Activated naive CD4-positive, alpha-beta T cell treated with anti-CD3 and anti-CD28 coated beads, Interleukin-2, amount 50 U/mL, for 72 hours (primary cell): ENCODE data around the gene DNLZ. TPM values are rescaled to one million over a fixed set of nuclear protein-coding genes. Genes with fewer than 3 reads are reported as not detected.
A peak's percentile ranks its signal among the peaks of the same experiment; 100 is the strongest.
"Not testable (repeated sequence)": the region's sequence is repeated elsewhere in the genome, so short reads cannot be mapped to it uniquely, and the experiment has no call there.

Experiments
- ATAC-seq, 2 donors: fragments of 150-1000 bp; cut with Tn5 transposase; 2 replicates each; pipeline ENCODE4 v1.10.0; 2021; ENCODE audit warnings: mild to moderate bottlenecking in 2 of 2, moderate library complexity in 2 of 2
- DNase-seq, 2 donors: peaks; one replicate each; pipeline ENCODE4 v3.0.0; 2021 to 2022; ENCODE audit warnings: low spot score in 2 of 2
- H3K27ac Mint-ChIP-seq, 2 donors: one replicate each; pipeline ENCODE4 v1.8.0; 2022; ENCODE audit warnings: mild to moderate bottlenecking in 2 of 2, mixed read lengths in 2 of 2
- H3K36me3 Mint-ChIP-seq, 2 donors: one replicate each; pipeline ENCODE4 v1.8.0; 2022; ENCODE audit warnings: mixed read lengths in 2 of 2
- H3K9me3 Mint-ChIP-seq, 2 donors: one replicate each; pipeline ENCODE4 v1.8.0; 2022; ENCODE audit warnings: mixed read lengths in 2 of 2
- total RNA-seq, 2 donors: library from RNA; stranded (reverse); gene quantifications; one replicate each; pipeline ENCODE4 v1.2.3, GENCODE V29; 2022

The DNLZ gene
- 10 to 100 TPM; 10.6 to 15.6 TPM for total RNA-seq

DNA sequence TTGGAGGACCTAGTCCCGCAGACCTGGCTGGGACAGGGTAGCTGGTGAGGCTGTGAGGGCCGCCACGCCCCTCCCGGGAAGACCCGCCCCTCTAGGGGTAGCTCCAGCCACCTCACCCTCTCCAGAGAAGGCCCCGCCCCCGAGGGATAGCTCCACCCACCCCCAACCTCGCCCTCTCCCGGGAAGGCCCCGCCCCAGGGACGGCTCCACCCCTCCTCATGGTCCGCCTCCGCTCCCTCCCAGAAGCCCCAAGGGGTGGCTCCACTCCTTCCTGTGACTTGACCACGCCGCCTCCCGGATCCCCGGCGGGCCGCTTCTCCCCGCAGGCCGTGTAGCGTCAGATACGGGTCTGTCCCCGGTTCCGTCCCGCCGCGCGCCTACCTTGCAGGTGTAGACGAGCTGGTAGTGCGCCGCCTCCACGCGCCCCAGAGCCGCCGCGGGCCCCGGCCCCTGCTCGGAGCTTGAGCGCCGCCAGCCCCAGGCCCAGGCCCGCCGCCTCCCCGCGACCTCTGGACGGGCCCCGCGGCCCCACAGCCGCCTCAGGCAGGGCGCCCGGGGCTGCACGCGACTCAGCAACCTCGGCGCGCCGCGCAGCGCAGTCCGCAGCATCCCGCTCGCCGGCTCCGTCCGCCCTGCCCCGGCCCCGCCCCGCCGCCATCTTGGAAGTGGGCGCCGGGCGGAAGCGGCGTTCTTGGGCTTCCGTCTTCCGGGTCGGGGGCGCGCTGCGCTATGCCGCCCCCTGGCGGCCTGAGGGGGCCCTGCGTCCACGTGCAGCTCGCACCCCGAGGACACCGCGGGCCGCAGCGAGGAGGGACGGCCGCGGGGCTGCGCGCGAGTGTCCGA lies at the start of gene DNLZ:
Gene DNLZ (minus strand): TSS at position 639 of the 843 bp plus-strand sequence. CDS start 30 bp downstream, at position 609.
- Mint-ChIP-seq H3K9me3 (no peaks in the 10 kb centered on the region), H3K27ac (peak within 1 kb of the TSS; percentile 75 to 88), H3K36me3 (no peaks in the 10 kb centered on the region)
- ATAC-seq, result peak; percentile 91 to 92
- DNase-seq, result peak; percentile 90 to 96

DNA sequence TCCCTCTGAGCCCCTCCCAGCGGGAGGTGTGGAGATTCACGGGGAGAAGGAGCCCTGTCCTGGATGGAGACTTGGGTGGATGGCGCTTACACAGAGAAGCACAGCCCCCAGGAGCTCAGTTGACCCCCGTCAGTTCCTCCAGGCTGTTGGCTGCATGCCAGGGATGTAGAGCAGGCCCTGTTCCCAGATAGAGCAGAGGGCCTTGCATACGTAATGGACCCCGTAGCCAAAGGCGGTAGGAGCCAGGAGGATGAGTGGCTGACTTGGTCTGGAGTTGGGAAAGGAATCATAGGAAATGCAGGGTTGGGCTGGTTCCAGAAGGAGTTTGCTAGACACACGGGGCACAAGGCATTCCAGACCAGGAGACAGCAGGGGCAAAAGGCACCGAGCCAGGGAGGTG lies 49.4 kb upstream of the DNLZ start:
- no peak for ATAC-seq
- no peak for DNase-seq
- Mint-ChIP-seq H3K36me3 (peaks cover 40 to 44% of the 10 kb centered on the region in 2 donors), H3K9me3 (no peaks in the 10 kb centered on the region), H3K27ac (peak overlapping the region in 1 of 2 donors; percentile 83)

DNA sequence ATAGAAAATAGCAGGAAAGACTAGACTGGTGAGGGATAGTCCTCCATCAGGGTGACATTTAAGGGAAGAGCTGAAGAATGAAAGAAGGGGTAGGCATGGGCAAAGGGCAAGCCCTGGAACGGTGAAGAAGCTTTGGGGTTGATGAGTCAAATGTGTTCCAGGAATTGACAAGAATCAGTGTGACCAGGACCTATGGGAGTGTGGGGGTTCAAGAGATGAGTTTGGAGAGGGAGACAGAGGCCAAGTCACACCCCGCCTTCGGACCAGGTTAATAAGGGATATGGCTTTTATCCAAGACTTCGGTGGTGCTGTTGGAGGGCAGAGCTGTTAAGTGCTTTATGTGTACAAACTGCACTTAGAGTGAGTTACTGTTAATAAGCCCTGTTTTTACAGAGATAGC lies 47.8 kb upstream of the DNLZ start:
- Mint-ChIP-seq H3K9me3 (no peaks in the 10 kb centered on the region), H3K27ac (peak overlapping the region; percentile 96 to 98), H3K36me3 (peaks cover 43 to 50% of the 10 kb centered on the region in 2 donors)
- DNase-seq (no peak), ATAC-seq (peak in 1 of 2 donors; percentile 42)

DNA sequence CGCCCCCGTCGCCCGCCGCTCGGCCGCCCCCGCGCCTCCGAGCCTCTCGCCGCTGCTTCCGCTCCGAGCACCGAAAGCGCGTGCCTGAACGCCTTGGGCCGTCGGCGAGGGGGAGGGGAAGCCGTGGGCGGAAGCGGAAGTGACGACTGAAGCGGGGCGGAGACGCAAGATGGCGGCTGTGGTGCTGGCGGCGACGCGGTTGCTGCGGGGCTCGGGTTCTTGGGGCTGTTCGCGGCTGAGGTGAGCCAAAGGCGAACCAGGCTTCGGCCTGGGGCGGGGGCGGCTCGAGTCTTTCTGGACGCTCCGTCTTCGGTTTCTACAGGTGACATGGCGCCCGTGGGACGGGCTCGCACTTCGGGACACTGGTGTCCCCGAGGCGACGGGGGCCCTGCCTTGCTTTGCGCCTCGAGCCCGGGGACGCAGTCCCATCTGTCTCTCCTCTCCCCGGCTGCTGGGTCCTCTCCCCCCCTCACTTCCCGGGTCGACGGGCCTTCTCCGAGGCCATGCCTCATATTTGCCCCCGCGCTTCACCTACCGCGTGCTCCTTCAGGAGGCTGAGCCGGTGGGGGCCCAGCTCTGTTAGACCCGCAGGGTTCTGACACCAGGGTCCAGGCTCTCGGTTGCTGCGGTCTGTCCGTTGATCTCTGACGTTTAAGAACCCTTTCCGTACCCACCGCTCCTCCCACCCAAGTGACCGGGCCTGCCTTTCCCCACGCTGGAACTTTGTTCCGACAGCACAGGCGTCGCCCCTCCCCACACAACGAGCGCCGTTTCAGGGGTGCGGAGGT lies 47.1 kb upstream of the DNLZ start, which contains the start of the genes ENTR1 and PMPCA:
Gene ENTR1 (minus strand): TSS at position 115 of the 788 bp plus-strand sequence. CDS start 217 bp downstream, outside the sequence.
Gene PMPCA (plus strand): TSS at position 159 of the 788 bp plus-strand sequence. CDS start 11 bp downstream, at position 170.
- H3K9me3 Mint-ChIP-seq, result no peaks in the 10 kb centered on the region
- peak; percentile 81 to 90 for ATAC-seq
- H3K27ac Mint-ChIP-seq, result peak within 1 kb of the TSS; percentile 96 to 98
- DNase-seq, result peak; percentile 92 to 98
- peaks cover 40 to 52% of the 10 kb centered on the region in 2 donors for H3K36me3 Mint-ChIP-seq

DNA sequence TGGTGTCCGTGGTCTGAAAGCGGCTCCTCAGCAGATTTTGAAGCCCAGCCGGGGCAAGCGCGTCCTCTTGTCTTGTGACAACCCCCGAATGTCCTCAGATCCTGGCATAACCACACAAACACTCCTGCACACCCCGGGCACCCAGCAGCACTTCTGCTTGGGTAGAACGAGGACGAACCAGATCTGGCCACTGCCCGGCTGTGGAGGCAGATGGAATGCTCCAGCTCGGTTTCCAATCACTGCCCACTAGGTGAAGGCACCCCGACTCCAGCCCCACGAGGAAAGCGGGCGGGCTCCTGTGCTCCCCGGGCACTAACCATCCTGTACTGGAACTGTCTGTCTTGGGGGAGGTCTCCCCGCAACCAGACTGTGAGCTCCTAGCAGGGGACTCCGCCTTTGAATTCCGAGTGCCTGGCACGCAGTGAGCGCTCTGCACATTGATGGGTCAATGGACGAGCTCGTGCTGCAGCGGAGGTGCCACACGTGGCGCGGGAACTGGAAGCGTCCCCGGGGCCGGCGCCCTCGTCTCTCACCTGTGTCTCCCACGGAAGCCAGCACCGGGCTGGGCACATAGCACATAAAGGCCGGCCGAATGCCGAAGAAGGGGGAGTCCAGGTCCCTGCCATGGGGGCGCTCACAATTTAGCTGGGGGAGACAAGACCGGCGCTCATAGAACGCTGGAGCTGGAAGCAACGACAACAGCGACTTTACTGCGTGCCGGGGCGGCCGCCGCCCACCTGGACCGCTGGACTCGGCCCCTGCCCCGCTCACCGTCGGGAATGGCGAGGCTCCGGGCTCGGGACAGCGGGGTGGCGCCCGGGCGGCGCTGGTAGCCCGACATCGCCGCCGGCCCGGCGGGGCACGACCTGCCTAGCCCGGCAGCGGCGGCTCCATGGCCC lies 46.3 kb upstream of the DNLZ start:
- DNase-seq, result peak in 1 of 2 donors; percentile 40
- ATAC-seq, result peak; percentile 36 to 40
- peak overlapping the region; percentile 96 to 97 for H3K27ac Mint-ChIP-seq
- peaks cover 40 to 61% of the 10 kb centered on the region in 2 donors for H3K36me3 Mint-ChIP-seq
- H3K9me3 Mint-ChIP-seq, result no peaks in the 10 kb centered on the region

DNA sequence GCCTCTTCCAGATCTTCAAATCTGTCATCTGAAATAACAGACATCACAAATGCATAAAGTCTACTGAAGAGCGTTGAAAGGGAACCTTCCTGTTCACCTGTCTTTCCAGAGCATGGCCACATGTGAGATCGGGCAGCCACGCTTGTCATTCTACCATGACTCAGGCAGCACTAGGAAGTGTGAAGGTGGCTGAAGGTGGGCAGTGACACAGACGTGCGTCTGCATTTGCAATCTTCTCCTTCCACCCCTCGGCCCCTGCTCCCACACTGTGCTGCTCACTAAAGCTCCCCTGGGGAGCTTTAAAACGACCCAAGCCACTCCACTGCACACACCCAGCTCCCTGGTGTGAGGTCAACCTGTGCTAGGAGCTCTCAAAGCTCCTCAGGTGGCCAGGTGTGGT lies 44.4 kb upstream of the DNLZ start:
- DNase-seq, result no peak
- no peak for ATAC-seq
- no peaks in the 10 kb centered on the region for H3K9me3 Mint-ChIP-seq
- peaks cover 40 to 62% of the 10 kb centered on the region in 2 donors for H3K36me3 Mint-ChIP-seq
- H3K27ac Mint-ChIP-seq, result peak overlapping the region in 1 of 2 donors; percentile 96

DNA sequence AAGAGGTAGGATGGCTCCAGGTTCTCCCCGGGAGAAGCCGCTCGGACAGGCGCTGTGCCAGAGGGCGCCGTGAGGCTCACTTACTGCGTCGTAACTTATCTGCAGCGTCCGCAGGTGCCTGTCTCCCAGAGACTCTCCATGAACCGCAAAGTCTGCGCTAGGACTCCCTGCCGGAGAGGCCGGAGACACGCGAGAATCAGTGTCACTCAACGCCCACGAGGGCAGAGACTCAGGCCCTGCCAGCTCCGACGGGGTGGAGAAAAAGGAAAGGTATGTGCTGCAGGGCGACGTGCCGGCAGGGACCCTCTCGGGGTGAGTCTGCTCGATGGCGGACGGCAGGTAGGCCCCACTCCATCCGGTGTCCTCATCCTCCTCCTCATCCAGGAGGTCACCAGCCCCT lies 43.5 kb upstream of the DNLZ start:
- not testable (repeated sequence) for H3K27ac Mint-ChIP-seq, H3K9me3 Mint-ChIP-seq, ATAC-seq, DNase-seq
- peaks cover 40 to 65% of the 10 kb centered on the region in 2 donors for H3K36me3 Mint-ChIP-seq

DNA sequence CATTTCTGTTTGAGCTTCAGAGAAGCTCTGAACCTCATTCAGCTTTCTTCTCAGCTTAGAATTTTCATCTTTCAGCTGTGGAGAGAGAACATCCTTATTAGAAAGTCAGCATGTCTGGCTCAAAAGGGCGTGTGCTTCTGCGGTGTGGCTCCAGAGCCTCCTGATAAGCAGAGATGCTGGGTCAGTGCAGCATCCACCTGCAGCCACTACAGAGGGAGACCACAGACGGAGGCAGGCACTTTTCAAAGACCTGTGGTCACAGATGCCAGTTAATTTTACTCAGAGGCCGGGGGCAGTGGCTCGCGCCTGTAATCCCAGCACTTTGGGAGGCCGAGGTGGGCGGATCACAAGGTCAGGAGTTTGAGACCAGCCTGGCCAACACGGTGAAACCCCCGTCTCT lies 42.4 kb upstream of the DNLZ start:
- not testable (repeated sequence) for H3K27ac Mint-ChIP-seq, ATAC-seq, DNase-seq, H3K9me3 Mint-ChIP-seq
- H3K36me3 Mint-ChIP-seq, result peaks cover 31 to 65% of the 10 kb centered on the region in 2 donors

DNA sequence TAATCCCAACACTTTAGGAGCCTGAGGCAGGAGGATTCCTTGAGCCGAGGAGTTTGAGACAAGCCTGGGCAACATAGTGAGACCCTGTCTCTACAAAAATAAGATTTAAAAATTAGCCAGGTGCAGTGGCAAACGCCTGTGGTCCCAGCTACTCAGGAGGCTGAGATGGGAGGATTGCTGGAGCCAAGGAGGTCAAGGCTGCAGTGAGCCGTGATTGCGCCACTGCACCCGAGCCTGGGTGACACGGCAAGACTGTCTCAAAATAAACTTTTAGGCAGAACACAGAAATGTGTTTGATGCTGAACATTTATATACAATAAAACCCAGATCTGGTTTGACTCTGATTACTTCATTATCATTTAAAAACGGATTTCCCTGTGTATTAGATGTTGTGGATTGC lies 41.9 kb upstream of the DNLZ start:
- Mint-ChIP-seq H3K9me3 (no peaks in the 10 kb centered on the region), H3K27ac (peak overlapping the region; percentile 93 to 94), H3K36me3 (peaks cover 28 to 61% of the 10 kb centered on the region in 2 donors)
- ATAC-seq (no peak), DNase-seq (no peak)

DNA sequence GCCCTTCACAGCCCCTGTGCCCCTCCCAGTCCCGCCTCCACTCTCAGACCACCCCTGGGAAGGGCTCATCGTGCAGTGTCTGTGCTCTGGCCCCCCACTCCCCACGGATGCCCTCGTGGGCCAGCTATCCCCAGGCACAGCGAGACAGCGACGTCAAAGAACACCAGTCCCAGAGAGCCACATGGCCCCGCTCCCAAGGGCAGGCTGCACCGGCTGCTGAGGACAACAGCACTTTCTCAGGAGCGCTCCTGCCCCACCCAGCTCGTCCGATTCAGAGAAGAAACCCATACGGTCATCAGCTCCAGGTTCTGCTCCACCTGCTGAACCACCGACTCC lies 41.2 kb upstream of the DNLZ start:
- Mint-ChIP-seq H3K27ac (peak overlapping the region; percentile 93 to 94), H3K36me3 (peaks cover 24 to 57% of the 10 kb centered on the region in 2 donors), H3K9me3 (no peaks in the 10 kb centered on the region)
- ATAC-seq (no peak), DNase-seq (no peak)

DNA sequence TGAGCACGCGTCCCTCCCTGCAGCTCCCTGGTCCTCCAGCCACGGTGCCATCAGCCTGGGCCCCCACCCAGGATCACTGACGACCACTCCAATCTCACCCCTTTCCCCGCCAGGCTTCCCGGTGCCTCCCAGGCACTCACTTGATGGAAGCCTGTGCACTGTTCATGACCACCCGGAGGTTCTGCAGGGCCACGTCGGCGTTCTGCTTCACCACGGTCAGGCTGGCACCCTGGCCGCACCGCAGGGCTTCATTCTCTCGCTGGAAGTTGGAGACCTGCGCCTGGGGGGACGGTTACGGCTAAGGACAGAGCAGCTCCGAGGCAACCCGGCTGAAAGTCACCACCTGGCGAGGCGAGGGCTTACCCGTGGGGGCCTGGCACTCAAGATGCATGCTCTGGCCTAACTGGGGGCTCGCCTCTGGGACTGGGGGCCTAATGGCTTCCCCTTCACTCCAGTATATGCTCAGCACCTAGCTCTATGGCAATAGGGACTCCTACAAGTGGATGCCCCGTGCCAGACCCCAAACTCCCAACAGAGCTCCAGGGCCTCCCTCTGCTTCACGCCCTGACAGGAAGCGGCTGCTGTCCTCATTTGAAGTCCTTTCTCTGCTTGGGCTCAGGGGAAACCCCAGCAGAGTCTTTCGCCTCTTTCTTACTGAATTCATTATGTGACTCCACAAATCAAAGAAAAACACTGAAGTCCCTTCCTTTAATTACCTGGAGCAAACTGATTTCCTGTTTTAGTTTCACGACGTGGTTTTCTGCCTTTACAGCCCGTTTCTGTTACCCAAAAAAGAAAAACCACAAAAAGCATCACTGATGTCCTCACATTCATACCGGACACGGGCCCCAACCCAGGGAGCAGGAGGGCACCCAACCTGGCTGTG lies 40.6 kb upstream of the DNLZ start:
- no peaks in the 10 kb centered on the region for H3K9me3 Mint-ChIP-seq
- ATAC-seq (peak; percentile 37 to 63), DNase-seq (peak; percentile 33 to 74)
- H3K27ac Mint-ChIP-seq, result peak overlapping the region; percentile 93 to 94
- H3K36me3 Mint-ChIP-seq, result peaks cover 20 to 51% of the 10 kb centered on the region in 2 donors

DNA sequence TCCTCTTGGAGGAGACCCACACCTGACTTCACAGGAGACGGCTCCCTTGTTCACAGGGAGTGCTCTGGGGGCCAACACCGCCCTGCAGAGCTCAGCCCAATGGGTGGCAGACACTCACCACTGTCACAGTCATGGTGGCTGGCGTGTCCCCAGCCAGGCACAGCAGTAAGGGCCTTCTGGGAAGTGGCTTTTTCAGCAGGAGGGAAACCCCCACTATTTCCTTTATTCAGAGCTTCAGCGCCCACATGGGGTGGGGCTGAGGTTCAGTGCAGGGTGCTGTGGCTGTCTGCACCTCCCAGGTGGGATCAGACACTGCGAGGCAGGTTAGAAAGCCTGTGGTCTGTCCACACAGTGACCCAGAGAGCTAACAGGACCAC lies 40.0 kb upstream of the DNLZ start:
- Mint-ChIP-seq H3K27ac (peak overlapping the region; percentile 93 to 94), H3K9me3 (no peaks in the 10 kb centered on the region), H3K36me3 (peaks cover 20 to 45% of the 10 kb centered on the region in 2 donors)
- DNase-seq (peak; percentile 64 to 79), ATAC-seq (peak; percentile 69 to 72)

DNA sequence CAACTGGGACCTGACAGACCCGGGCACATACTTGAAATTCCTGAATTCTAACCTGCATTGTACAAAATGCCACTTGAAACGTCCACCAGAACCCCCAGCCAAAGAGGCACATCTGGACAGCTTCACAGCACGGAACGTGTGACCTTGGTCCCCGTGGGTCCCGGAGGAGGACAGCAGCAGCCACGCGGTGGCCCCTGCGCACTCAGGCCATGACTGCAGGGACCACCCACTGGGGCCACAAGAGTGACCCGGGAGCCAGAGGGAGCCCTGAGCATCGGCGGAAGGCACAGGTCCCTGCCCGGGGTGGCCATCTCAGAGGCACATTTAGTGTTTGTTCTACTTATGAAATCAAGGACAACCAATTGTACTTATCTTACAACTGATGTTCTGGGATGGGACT lies 38.5 kb upstream of the DNLZ start:
- H3K9me3 Mint-ChIP-seq, result no peaks in the 10 kb centered on the region
- DNase-seq (no peak), ATAC-seq (no peak)
- peaks cover 18 to 32% of the 10 kb centered on the region in 2 donors for H3K36me3 Mint-ChIP-seq
- H3K27ac Mint-ChIP-seq, result peak overlapping the region in 1 of 2 donors; percentile 93

DNA sequence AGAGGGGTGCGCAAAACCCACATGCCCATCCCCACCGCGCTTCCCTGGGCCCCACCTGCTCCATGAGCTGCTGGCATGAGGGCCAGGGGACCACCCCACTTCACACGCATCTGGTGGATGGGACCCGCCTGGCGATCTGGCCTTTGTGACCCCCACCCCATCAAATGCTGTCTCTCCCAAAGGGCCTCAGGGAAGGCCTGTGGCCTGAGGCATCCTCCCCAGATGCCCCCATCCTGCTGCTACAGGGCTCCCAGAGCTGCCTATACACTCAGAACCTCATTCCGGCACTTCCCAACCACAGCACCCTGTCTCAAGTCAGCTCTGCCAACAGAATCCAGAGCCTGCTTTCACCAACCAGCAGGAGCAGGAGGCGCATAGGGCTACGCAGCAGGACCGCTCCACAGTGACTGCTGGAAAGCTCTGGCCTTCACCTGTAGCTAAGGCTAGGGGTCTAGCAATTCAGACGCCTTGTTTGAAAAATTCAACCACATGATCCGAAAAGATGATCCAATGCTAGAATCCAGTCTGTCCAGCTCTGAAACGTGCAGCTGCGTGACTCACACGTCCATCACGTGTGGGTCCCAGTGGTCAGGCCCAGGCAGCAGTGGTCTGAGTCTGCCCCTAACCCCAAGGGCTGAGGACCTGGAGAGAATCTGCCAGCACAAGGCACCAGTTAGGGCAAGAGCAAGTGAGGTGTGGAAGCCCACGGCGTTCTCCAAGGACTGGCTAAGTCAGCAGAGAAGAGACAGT lies 37.8 kb upstream of the DNLZ start:
- no peaks in the 10 kb centered on the region for H3K9me3 Mint-ChIP-seq
- H3K27ac Mint-ChIP-seq, result peak overlapping the region; percentile 79 to 93
- peaks cover 22 to 35% of the 10 kb centered on the region in 2 donors for H3K36me3 Mint-ChIP-seq
- ATAC-seq, result no peak
- no peak for DNase-seq
